ENCODE data around the gene LRMDA. TPM values are rescaled to one million over a fixed set of nuclear protein-coding genes. Genes with fewer than 3 reads are reported as not detected.

The LRMDA gene
- total RNA-seq, 1 experiment from 2014 or later = not detected

DNA sequence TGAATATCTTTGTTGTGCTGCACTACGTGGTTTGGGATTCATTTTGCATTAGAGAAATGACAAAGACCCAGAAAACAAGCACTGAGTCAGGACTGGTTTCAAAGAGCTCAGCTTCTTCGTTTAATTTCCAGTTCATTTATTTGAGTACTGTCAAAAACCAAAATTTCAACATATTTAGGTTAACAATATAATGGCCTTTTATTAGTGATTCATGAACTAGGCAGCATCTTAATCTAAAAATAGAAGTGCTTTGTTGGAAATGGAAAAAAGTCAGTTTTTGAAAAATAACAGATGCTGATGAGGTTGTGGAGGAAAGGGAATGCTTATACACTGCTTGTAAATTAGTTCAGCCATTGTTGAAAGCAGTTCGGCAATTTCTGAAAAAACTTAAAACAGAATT is 856.4 kb downstream of the LRMDA start:
- no peak overlapping the region for H3K27ac ChIP-seq (ENCODE audit: low read length)
- no peaks in the 10 kb centered on the region for H4K20me1 ChIP-seq (ENCODE audit: insufficient read depth, low read depth, low read length)
- no peak for DNase-seq
- H3K4me3 ChIP-seq (ENCODE audit: low read length) = no peak overlapping the region
- H3K9me3 ChIP-seq (ENCODE audit: low read length) = no peaks in the 10 kb centered on the region
- no peak overlapping the region for H2AFZ ChIP-seq (ENCODE audit: low read length)
- no peaks in the 10 kb centered on the region for H3K4me1 ChIP-seq (ENCODE audit: low read length)
- no peaks in the 10 kb centered on the region for H3K79me2 ChIP-seq (ENCODE audit: low read length)
- H3K9me2 ChIP-seq (replicated peaks; ENCODE audit: insufficient read depth, low read length) = no peaks in the 10 kb centered on the region; the same call in 1 of the 2 replicates
- H3K4me2 ChIP-seq (ENCODE audit: low read depth, low read length, poor library complexity, severe bottlenecking) = no peak overlapping the region
- no peaks in the 10 kb centered on the region for H3K27me3 ChIP-seq (ENCODE audit: low read length)
- H3K9ac ChIP-seq (ENCODE audit: low read length) = no peak overlapping the region
- H3K36me3 ChIP-seq (ENCODE audit: insufficient read depth, low read length) = no peaks in the 10 kb centered on the region

DNA sequence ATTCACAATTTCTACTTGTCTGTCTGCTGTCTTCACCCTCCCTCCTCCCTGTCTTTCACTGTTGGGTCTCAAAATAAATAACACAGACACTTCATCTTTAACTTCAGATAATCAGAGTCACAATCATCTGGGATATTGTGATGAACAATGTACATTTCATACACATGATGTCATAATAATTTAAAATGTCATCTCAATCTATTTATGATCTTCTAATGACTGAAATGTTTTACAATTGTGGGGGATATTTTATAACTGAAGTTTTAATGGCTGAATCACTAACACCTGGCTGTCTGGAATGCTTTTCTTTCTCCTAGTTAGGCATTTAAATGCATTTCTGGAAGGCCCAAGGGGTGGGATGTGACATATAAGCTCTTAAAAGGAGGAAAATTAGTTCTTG is 859.8 kb downstream of the LRMDA start:
- H3K9ac ChIP-seq (ENCODE audit: low read length) = no peak overlapping the region
- no peaks in the 10 kb centered on the region; the same call in 1 of the 2 replicates for H3K9me2 ChIP-seq (replicated peaks; ENCODE audit: insufficient read depth, low read length)
- H3K27me3 ChIP-seq (ENCODE audit: low read length) = no peaks in the 10 kb centered on the region
- H3K4me1 ChIP-seq (ENCODE audit: low read length) = no peaks in the 10 kb centered on the region
- no peak overlapping the region for H2AFZ ChIP-seq (ENCODE audit: low read length)
- no peaks in the 10 kb centered on the region for H3K9me3 ChIP-seq (ENCODE audit: low read length)
- no peak for DNase-seq
- H3K27ac ChIP-seq (ENCODE audit: low read length) = no peak overlapping the region
- no peak overlapping the region for H3K4me2 ChIP-seq (ENCODE audit: low read depth, low read length, poor library complexity, severe bottlenecking)
- H3K79me2 ChIP-seq (ENCODE audit: low read length) = no peaks in the 10 kb centered on the region
- H3K36me3 ChIP-seq (ENCODE audit: insufficient read depth, low read length) = no peaks in the 10 kb centered on the region
- H4K20me1 ChIP-seq (ENCODE audit: insufficient read depth, low read depth, low read length) = no peaks in the 10 kb centered on the region
- no peak overlapping the region for H3K4me3 ChIP-seq (ENCODE audit: low read length)

DNA sequence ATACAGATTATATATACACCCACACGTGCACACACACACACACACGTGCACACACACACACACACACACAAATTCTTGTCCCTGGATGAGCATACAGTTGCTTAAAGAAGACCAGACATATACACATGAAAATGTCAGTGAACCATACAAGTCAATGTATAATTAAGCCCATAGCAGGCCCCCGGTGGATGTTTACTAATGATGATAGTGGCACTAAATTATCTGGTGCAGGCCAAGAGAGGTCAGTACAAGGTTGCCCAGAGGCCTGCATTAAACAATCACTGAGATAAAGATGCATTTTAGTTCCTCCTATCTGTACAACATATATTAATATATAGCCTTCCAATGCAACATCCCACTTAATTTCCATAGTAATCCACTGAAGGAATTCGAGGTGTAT is 860.5 kb downstream of the LRMDA start:
- Histone ChIP-seq H3K9ac (ENCODE audit: low read length) (no peak overlapping the region), H3K4me1 (ENCODE audit: low read length) (no peaks in the 10 kb centered on the region)
- DNase-seq = no peak

DNA sequence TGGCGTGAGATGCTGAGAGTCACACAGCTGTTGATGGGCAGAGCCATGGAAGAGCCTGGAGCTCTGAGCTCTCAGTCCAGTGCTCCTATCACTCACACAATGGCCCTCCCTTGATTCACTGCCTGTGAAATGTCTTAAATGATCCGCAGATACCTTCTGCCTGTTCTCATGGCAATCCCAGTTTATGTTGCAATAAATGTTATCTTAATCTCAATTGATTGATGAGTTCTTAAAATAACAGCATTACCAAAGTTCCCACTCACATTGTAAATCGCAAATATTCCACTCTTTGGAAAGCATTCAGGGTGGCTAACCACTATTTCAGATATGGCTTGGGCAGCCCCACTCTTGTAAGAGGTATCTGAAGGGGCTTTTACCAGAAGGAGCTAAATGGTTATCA is 865.5 kb downstream of the LRMDA start:
- DNase-seq = no peak
- H3K9me3 ChIP-seq (ENCODE audit: low read length) = no peaks in the 10 kb centered on the region
- no peak overlapping the region for H3K9ac ChIP-seq (ENCODE audit: low read length)
- H3K36me3 ChIP-seq (ENCODE audit: insufficient read depth, low read length) = no peaks in the 10 kb centered on the region
- H3K9me2 ChIP-seq (replicated peaks; ENCODE audit: insufficient read depth, low read length) = no peaks in the 10 kb centered on the region
- H3K4me1 ChIP-seq (ENCODE audit: low read length) = no peaks in the 10 kb centered on the region
- no peaks in the 10 kb centered on the region for H3K27me3 ChIP-seq (ENCODE audit: low read length)
- H3K27ac ChIP-seq (ENCODE audit: low read length) = no peak overlapping the region
- no peaks in the 10 kb centered on the region for H4K20me1 ChIP-seq (ENCODE audit: insufficient read depth, low read depth, low read length)
- no peak overlapping the region for H3K4me2 ChIP-seq (ENCODE audit: low read depth, low read length, poor library complexity, severe bottlenecking)
- no peaks in the 10 kb centered on the region for H3K79me2 ChIP-seq (ENCODE audit: low read length)
- H2AFZ ChIP-seq (ENCODE audit: low read length) = no peak overlapping the region
- H3K4me3 ChIP-seq (ENCODE audit: low read length) = no peak overlapping the region

More for the DNA sequence above, 860.5 kb downstream of the LRMDA start:
- Histone ChIP-seq H4K20me1 (ENCODE audit: insufficient read depth, low read depth, low read length) (no peaks in the 10 kb centered on the region), H3K79me2 (ENCODE audit: low read length) (no peaks in the 10 kb centered on the region), H3K27me3 (ENCODE audit: low read length) (no peaks in the 10 kb centered on the region), H3K4me3 (ENCODE audit: low read length) (no peak overlapping the region), H3K9me2 (replicated peaks; ENCODE audit: insufficient read depth, low read length) (no peaks in the 10 kb centered on the region; the same call in 1 of the 2 replicates), H3K36me3 (ENCODE audit: insufficient read depth, low read length) (no peaks in the 10 kb centered on the region), H3K27ac (ENCODE audit: low read length) (no peak overlapping the region), H3K9me3 (ENCODE audit: low read length) (no peaks in the 10 kb centered on the region), H3K4me2 (ENCODE audit: low read depth, low read length, poor library complexity, severe bottlenecking) (no peak overlapping the region), H2AFZ (ENCODE audit: low read length) (no peak overlapping the region)

DNA sequence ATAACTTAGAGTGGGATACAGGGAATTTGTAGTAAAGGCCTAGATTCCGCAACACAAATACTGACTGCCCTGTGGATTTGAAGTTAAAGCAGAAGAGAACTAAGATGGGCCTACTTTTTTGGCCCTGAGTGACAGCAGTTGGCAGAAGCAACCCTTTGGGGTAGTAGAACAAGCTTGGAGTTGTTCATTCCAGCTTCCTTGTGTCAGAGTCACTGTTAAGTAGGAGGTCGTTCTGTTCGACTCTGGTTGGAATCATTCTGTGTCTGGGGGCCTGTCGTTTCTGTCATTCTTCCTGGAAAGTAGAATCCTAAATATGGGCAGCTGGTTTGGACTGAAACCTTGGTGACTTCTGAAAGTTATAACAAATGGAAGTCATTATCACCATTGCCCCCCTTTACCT is 865.9 kb downstream of the LRMDA start:
- DNase-seq = no peak
- Histone ChIP-seq H3K4me2 (ENCODE audit: low read depth, low read length, poor library complexity, severe bottlenecking) (no peak overlapping the region), H3K4me1 (ENCODE audit: low read length) (no peaks in the 10 kb centered on the region), H3K27ac (ENCODE audit: low read length) (no peak overlapping the region), H3K36me3 (ENCODE audit: insufficient read depth, low read length) (no peaks in the 10 kb centered on the region), H3K4me3 (ENCODE audit: low read length) (no peak overlapping the region), H3K79me2 (ENCODE audit: low read length) (no peaks in the 10 kb centered on the region), H3K9ac (ENCODE audit: low read length) (no peak overlapping the region), H2AFZ (ENCODE audit: low read length) (no peak overlapping the region), H3K27me3 (ENCODE audit: low read length) (no peaks in the 10 kb centered on the region), H3K9me3 (ENCODE audit: low read length) (no peaks in the 10 kb centered on the region), H4K20me1 (ENCODE audit: insufficient read depth, low read depth, low read length) (no peaks in the 10 kb centered on the region), H3K9me2 (replicated peaks; ENCODE audit: insufficient read depth, low read length) (no peaks in the 10 kb centered on the region)

DNA sequence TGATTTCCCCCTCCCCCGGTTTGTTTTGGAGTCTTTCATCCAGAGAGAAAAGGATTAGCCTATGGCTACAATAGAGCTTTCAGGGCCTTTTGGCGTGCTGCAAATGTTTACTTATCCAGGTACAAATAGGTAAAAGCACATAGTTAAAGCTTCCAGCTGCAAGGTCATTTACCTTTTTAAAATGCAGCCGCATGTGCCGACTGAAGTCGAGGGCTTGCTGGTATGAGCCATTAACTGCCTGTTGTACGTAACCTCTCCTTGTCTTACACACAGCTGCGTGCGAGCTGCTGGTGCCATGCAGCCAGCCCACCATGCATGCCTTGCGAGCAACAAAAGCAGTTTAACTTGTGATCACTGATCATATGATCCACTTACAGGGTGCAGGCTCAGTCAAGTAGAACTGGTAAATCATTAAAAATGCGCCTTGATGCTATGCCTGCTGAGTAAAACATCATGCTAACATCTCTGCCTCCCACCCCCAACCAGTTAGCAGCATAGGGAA is 866.4 kb downstream of the LRMDA start:
- no peaks in the 10 kb centered on the region for H3K36me3 ChIP-seq (ENCODE audit: insufficient read depth, low read length)
- H3K4me2 ChIP-seq (ENCODE audit: low read depth, low read length, poor library complexity, severe bottlenecking) = no peak overlapping the region
- H4K20me1 ChIP-seq (ENCODE audit: insufficient read depth, low read depth, low read length) = no peaks in the 10 kb centered on the region
- H3K27ac ChIP-seq (ENCODE audit: low read length) = no peak overlapping the region
- no peak overlapping the region for H3K4me3 ChIP-seq (ENCODE audit: low read length)
- no peak overlapping the region for H2AFZ ChIP-seq (ENCODE audit: low read length)
- H3K79me2 ChIP-seq (ENCODE audit: low read length) = no peaks in the 10 kb centered on the region
- no peak for DNase-seq
- no peak overlapping the region for H3K9ac ChIP-seq (ENCODE audit: low read length)
- no peaks in the 10 kb centered on the region for H3K9me2 ChIP-seq (replicated peaks; ENCODE audit: insufficient read depth, low read length)
- H3K4me1 ChIP-seq (ENCODE audit: low read length) = no peaks in the 10 kb centered on the region
- no peaks in the 10 kb centered on the region for H3K27me3 ChIP-seq (ENCODE audit: low read length)
- no peaks in the 10 kb centered on the region for H3K9me3 ChIP-seq (ENCODE audit: low read length)

DNA sequence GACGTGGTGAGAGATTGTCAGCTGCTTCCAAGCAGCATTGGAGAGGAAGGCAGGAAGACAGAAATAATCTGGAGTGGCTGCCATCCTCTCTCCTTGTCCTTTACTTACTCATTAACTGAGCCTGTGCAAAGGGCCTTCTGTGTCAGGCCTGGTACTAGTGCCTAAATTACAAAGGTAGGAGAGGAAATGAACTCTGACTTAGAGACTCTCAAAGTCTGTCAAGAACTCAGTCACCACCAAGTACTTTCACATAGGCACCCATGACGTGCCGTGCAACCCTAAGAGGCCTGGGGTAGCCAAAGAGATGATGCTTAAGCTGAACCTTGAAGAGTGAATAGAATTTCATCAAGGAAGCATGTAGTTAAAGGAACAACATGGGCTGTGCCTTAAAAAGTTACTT is 866.9 kb downstream of the LRMDA start:
- no peak overlapping the region for H3K9ac ChIP-seq (ENCODE audit: low read length)
- no peaks in the 10 kb centered on the region for H3K4me1 ChIP-seq (ENCODE audit: low read length)
- no peaks in the 10 kb centered on the region for H3K9me3 ChIP-seq (ENCODE audit: low read length)
- no peaks in the 10 kb centered on the region for H3K79me2 ChIP-seq (ENCODE audit: low read length)
- no peaks in the 10 kb centered on the region for H3K36me3 ChIP-seq (ENCODE audit: insufficient read depth, low read length)
- no peaks in the 10 kb centered on the region for H4K20me1 ChIP-seq (ENCODE audit: insufficient read depth, low read depth, low read length)
- H2AFZ ChIP-seq (ENCODE audit: low read length) = no peak overlapping the region
- H3K4me2 ChIP-seq (ENCODE audit: low read depth, low read length, poor library complexity, severe bottlenecking) = no peak overlapping the region
- H3K4me3 ChIP-seq (ENCODE audit: low read length) = no peak overlapping the region
- no peaks in the 10 kb centered on the region for H3K9me2 ChIP-seq (replicated peaks; ENCODE audit: insufficient read depth, low read length)
- no peak overlapping the region for H3K27ac ChIP-seq (ENCODE audit: low read length)
- no peaks in the 10 kb centered on the region for H3K27me3 ChIP-seq (ENCODE audit: low read length)
- no peak for DNase-seq

DNA sequence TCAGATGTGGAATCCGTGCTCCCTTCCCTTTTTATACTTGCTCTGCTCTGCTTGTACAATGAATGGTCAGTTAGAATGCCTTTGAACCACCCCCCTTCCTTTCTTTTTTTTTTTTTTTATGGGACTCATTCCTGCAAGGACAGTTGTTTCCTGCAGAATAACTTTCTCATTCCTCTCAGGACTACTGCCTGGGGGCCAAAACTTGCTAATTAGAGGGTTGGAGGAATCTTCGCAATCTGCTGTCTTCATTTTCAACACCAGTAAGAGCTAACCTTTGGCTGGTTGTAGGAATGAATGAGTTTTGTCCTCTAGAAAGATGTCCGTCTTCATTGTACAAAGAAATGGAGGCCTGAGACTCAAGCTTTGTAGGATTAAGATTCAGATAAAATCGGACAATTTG is 868.1 kb downstream of the LRMDA start:
- Histone ChIP-seq H3K36me3 (ENCODE audit: insufficient read depth, low read length) (no peaks in the 10 kb centered on the region), H4K20me1 (ENCODE audit: insufficient read depth, low read depth, low read length) (no peaks in the 10 kb centered on the region), H3K4me3 (ENCODE audit: low read length) (no peak overlapping the region), H3K4me1 (ENCODE audit: low read length) (no peaks in the 10 kb centered on the region), H3K27me3 (ENCODE audit: low read length) (no peaks in the 10 kb centered on the region), H3K27ac (ENCODE audit: low read length) (no peak overlapping the region), H3K9me3 (ENCODE audit: low read length) (no peaks in the 10 kb centered on the region), H3K9me2 (replicated peaks; ENCODE audit: insufficient read depth, low read length) (no peaks in the 10 kb centered on the region), H2AFZ (ENCODE audit: low read length) (no peak overlapping the region), H3K79me2 (ENCODE audit: low read length) (no peaks in the 10 kb centered on the region), H3K4me2 (ENCODE audit: low read depth, low read length, poor library complexity, severe bottlenecking) (no peak overlapping the region), H3K9ac (ENCODE audit: low read length) (no peak overlapping the region)
- no peak for DNase-seq

DNA sequence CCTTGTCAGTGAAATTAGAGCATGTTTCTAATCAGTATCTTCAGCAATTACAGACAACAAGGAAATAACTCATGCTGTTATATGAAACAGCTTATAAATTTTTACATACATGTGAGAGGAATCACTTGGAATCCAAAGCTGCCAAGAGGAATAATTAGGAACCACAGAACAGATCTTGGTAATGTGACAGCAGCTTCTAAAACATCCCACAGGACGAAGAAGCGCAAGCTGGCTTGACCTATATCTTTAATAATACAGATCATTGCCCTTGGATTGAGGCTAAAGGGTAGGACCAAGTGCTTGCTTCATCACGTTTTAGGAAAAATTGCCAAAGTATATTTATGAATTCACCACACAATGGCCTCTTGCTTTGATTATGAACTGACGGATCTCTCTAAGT is 869.8 kb downstream of the LRMDA start:
- H3K9me3 ChIP-seq (ENCODE audit: low read length) = no peaks in the 10 kb centered on the region
- no peaks in the 10 kb centered on the region for H3K9me2 ChIP-seq (replicated peaks; ENCODE audit: insufficient read depth, low read length)
- H3K27me3 ChIP-seq (ENCODE audit: low read length) = no peaks in the 10 kb centered on the region
- H3K27ac ChIP-seq (ENCODE audit: low read length) = no peak overlapping the region
- H2AFZ ChIP-seq (ENCODE audit: low read length) = no peak overlapping the region
- H3K4me2 ChIP-seq (ENCODE audit: low read depth, low read length, poor library complexity, severe bottlenecking) = no peak overlapping the region
- H3K4me3 ChIP-seq (ENCODE audit: low read length) = no peak overlapping the region
- no peaks in the 10 kb centered on the region for H3K4me1 ChIP-seq (ENCODE audit: low read length)
- no peaks in the 10 kb centered on the region for H4K20me1 ChIP-seq (ENCODE audit: insufficient read depth, low read depth, low read length)
- H3K36me3 ChIP-seq (ENCODE audit: insufficient read depth, low read length) = no peaks in the 10 kb centered on the region
- H3K79me2 ChIP-seq (ENCODE audit: low read length) = no peaks in the 10 kb centered on the region
- H3K9ac ChIP-seq (ENCODE audit: low read length) = no peak overlapping the region
- no peak for DNase-seq
